K562 (cell line): ENCODE results near the gene CENPB. TPM values are rescaled to one million over a fixed set of nuclear protein-coding genes. Genes with fewer than 3 reads are reported as not detected.

Experiments used
- ATAC-seq: fragments of 200-7000 bp; cut with Tn5 transposase; 3 replicates; pipeline ENCODE4 v1.9.1; 2020; ENCODE audit warnings: moderate library complexity
- BruUV-seq: library from RNA; stranded (reverse); fragments of 400-500 nt; replicated peaks from 2 replicates; lab custom pipeline; 2021; lab: Mats Ljungman, UMichigan
- CTCF ChIA-PET: fragments of 300-600 bp; formaldehyde crosslinking; extraction: SDS; loops from one replicate; lab custom pipeline; 2021; ENCODE audit warnings: low intra/inter-chr PET ratio; lab: Yijun Ruan, JAX
- POLR2A ChIA-PET: fragments of 300-600, 350-650 bp; sonication (Branson Sonifier 250); formaldehyde crosslinking; extraction: SDS; loops from one replicate; lab custom pipeline; 2021; ENCODE audit warnings: antibody characterized with exemption, inconsistent platforms; lab: Yijun Ruan, JAX
- DNase-seq, 4 experiments: peaks; one replicate each; pipeline versions ENCODE4 v3.0.0 to v3.0.0-alpha.2; 2011 to 2018; ENCODE audit warnings: low spot score in 3 of 4, mixed read lengths in 3 of 4; ENCODE audit errors: extremely low read depth in 1 of 4
- FAIRE-seq: peaks from 2 replicates; lab custom pipeline; 2011; peaks lifted over from hg19 to GRCh38; lab: Jason Lieb, UNC
- H2AFZ ChIP-seq: 2 replicates; pipeline ENCODE4 v1.6.0; 2011; ENCODE audit warnings: low read depth, low read length, control low read depth, inconsistent platforms
- H3K27ac ChIP-seq: fragments of 200-600 bp; 3 replicates; pipeline ENCODE4 v1.8.0; 2011; ENCODE audit warnings: low read depth, mild to moderate bottlenecking, control low read depth, inconsistent platforms, low read length, moderate library complexity, mixed read lengths; ENCODE audit errors: extremely low read depth
- H3K27me3 ChIP-seq, 2 experiments: fragments of 300-600 bp in 1 of 2; 2 replicates in 1 of 2; 3 replicates in 1 of 2; pipeline versions ENCODE4 v1.6.0 to v1.8.0; 2011; ENCODE audit warnings: inconsistent platforms in 2 of 2, low read length in 2 of 2, mild to moderate bottlenecking in 1 of 2, mixed read lengths in 1 of 2, moderate library complexity in 1 of 2; ENCODE audit not compliant: control insufficient read depth in 2 of 2, insufficient read depth in 2 of 2
- H3K36me3 ChIP-seq: fragments of 300-600 bp; 3 replicates; pipeline ENCODE4 v1.8.0; 2011; ENCODE audit warnings: mild to moderate bottlenecking, low read length, inconsistent platforms; ENCODE audit not compliant: control insufficient read depth, insufficient read depth
- H3K4me1 ChIP-seq, 2 experiments: fragments of 200-600 bp in 1 of 2; replicated peaks in 1 of 2; 2 replicates in 1 of 2; 3 replicates in 1 of 2; pipeline versions ENCODE4 v1.5.1 to v1.8.0; 2011; ENCODE audit warnings: inconsistent platforms in 2 of 2, low read length in 2 of 2, mild to moderate bottlenecking in 1 of 2, mixed read lengths in 1 of 2, moderate library complexity in 1 of 2; ENCODE audit not compliant: control insufficient read depth in 2 of 2, insufficient read depth in 2 of 2
- H3K4me2 ChIP-seq: 2 replicates; pipeline ENCODE4 v1.6.1; 2011; ENCODE audit warnings: low read length, control low read depth, inconsistent platforms, mixed read lengths; ENCODE audit not compliant: insufficient read depth
- H3K4me3 ChIP-seq: fragments of 200-600 bp; sonication (generic), shearing (Covaris generic); 2 replicates; pipeline ENCODE4 v1.5.1; 2016; ENCODE audit warnings: control low read depth, inconsistent platforms
- H3K79me2 ChIP-seq: fragments of 200-600 bp; 3 replicates; pipeline ENCODE4 v1.8.0; 2011; ENCODE audit warnings: low read length, inconsistent platforms; ENCODE audit not compliant: control insufficient read depth, insufficient read depth
- H3K9ac ChIP-seq, 2 experiments: 2 replicates each; pipeline versions ENCODE4 v1.6.0 to v1.6.1; 2011; ENCODE audit warnings: low read depth in 2 of 2, low read length in 2 of 2, control low read depth in 1 of 2, inconsistent platforms in 1 of 2, mild to moderate bottlenecking in 1 of 2, mixed read lengths in 1 of 2; ENCODE audit not compliant: insufficient read depth in 1 of 2
- H3K9me1 ChIP-seq: one replicate; pipeline ENCODE4 v1.6.0; 2011; ENCODE audit warnings: inconsistent platforms, mild to moderate bottlenecking, low read length, moderate library complexity; ENCODE audit not compliant: control insufficient read depth, insufficient read depth
- H3K9me3 ChIP-seq: replicated peaks from 2 replicates; pipeline ENCODE4 v1.5.1; 2011; ENCODE audit warnings: low read depth, low read length, inconsistent platforms; ENCODE audit not compliant: control insufficient read depth, insufficient read depth
- H4K20me1 ChIP-seq: replicated peaks from 2 replicates; pipeline ENCODE4 v1.6.1; 2011; ENCODE audit warnings: low read length, inconsistent platforms, mixed read lengths; ENCODE audit not compliant: control insufficient read depth, insufficient read depth
- CBFA2T2 ChIP-seq: fragments of 450-650 bp; conservative IDR thresholded peaks from 2 replicates; pipeline ENCODE4 v1.6.1; 2017; ENCODE audit warnings: mild to moderate bottlenecking
- ETV1 ChIP-seq: fragments of 450-650 bp; conservative IDR thresholded peaks from 2 replicates; pipeline ENCODE4 v1.6.1; 2016; ENCODE audit warnings: missing genetic modification characterization, control low read depth, low read depth, missing compliant biosample characterization
- MECOM ChIP-seq: fragments of 250-450 bp; sonication (Bioruptor Pico); IDR thresholded peaks from 2 replicates; pipeline ENCODE4 v1.8.0; 2022; ENCODE audit warnings: inconsistent platforms
- MYBL2 ChIP-seq, 2 experiments: fragments of 450-650 bp in 1 of 2; sonication (generic) in 1 of 2; formaldehyde crosslinking in 1 of 2; IDR thresholded peaks; 2 replicates each; pipeline versions ENCODE4 v1.6.1 to v1.8.1; 2017 to 2022; ENCODE audit warnings: borderline replicate concordance in 1 of 2, inconsistent platforms in 1 of 2, low read depth in 1 of 2, mild to moderate bottlenecking in 1 of 2, missing genetic modification reagents in 1 of 2, moderate library complexity in 1 of 2
- PYGO2 ChIP-seq: fragments of 450-650 bp; IDR thresholded peaks from 2 replicates; pipeline ENCODE4 v1.6.1; 2016; ENCODE audit warnings: mild to moderate bottlenecking, missing genetic modification characterization, moderate library complexity, missing compliant biosample characterization
- SMARCA4 ChIP-seq: fragments of 450-650 bp; IDR thresholded peaks from 2 replicates; pipeline ENCODE4 v1.6.1; 2016
- ZNF140 ChIP-seq: fragments of 250-450 bp; sonication (Bioruptor Pico); IDR thresholded peaks from 2 replicates; pipeline ENCODE4 v1.8.0; 2021; ENCODE audit warnings: moderate library complexity, mild to moderate bottlenecking, inconsistent platforms
- ZNF311 ChIP-seq: fragments of 250-450 bp; sonication (Bioruptor Pico); IDR thresholded peaks from 2 replicates; pipeline ENCODE4 v1.4.0; 2020; ENCODE audit warnings: mild to moderate bottlenecking, moderate library complexity
- WGBS: fragments of 100-300 bp; shearing (Covaris generic); methylation state at CpG from one replicate; pipeline ENCODE4 v1.1.6; 2016; ENCODE audit warnings: low coverage, mixed read lengths; ENCODE audit not compliant: insufficient coverage; ENCODE audit errors: missing lambda C conversion rate; 5-methylcytosine and 5-hydroxymethylcytosine counted together
- in situ Hi-C: fragments of 300-500 bp; cut with MboI; formaldehyde crosslinking; loops from 4 replicates; pipeline ENCODE4 v1.15.0; 2018; ENCODE audit warnings: inconsistent platforms, mixed read lengths
- intact Hi-C: fragments of 100-400 bp; cut with micrococcal nuclease; formaldehyde crosslinking; loops from 2 replicates; pipeline ENCODE4 v1.14.2; 2022
- polyA plus RNA-seq, 8 experiments: library from polyadenylated mRNA; depleted of rRNA in 4 of 8; stranded (reverse) in 5 of 8; unstranded in 3 of 8; fragments of >200 nt; fragmentation: Nextera tagmentation in 2 of 8; fragmentation: Illumina TruSeq in 1 of 8; extraction: Ambion mirVana in 2 of 8; extraction: Trizol in 1 of 8; gene quantifications; 2 replicates each; pipeline versions ENCODE4 v1.2.1 to v1.2.3, GENCODE V29; 2011 to 2014; ENCODE audit warnings: inconsistent platforms in 1 of 8, missing spikeins in 1 of 8
- total RNA-seq, 7 experiments: library from RNA; depleted of rRNA in 6 of 7; stranded (reverse); fragments of >200 nt in 6 of 7; fragmentation: Illumina TruSeq in 2 of 7; extraction: Trizol in 2 of 7; gene quantifications; 2 replicates each; pipeline versions ENCODE4 v1.2.1 to v1.2.3, GENCODE V29; 2011 to 2021; ENCODE audit warnings: low replicate concordance in 1 of 7
- TF ChIP-seq, protein P1 (sequence below), 3 experiments: IDR thresholded peaks in 2 of 3; conservative IDR thresholded peaks in 1 of 3; 2 replicates each; pipeline ENCODE4 v1.5.1; 2011 to 2012; ENCODE audit warnings: low read length in 3 of 3, mild to moderate bottlenecking in 3 of 3, control low read depth in 2 of 3, improper control_type of control experiment in 1 of 3, inconsistent platforms in 1 of 3, low read depth in 1 of 3, mixed read lengths in 1 of 3, moderate library complexity in 1 of 3; ENCODE audit not compliant: insufficient read depth in 2 of 3
- TF ChIP-seq, protein P2 (sequence below): IDR thresholded peaks from 3 replicates; pipeline ENCODE4 v1.6.1; 2011; ENCODE audit warnings: borderline replicate concordance, mild to moderate bottlenecking, moderate library complexity; ENCODE audit not compliant: insufficient read length; ENCODE audit errors: extremely low read depth
- TF ChIP-seq, protein P3 (sequence below), 2 experiments: fragments of 450-650 bp in 1 of 2; IDR thresholded peaks; 2 replicates each; pipeline ENCODE4 v1.6.1; 2011 to 2017; ENCODE audit warnings: low read depth in 2 of 2, antibody characterized with exemption in 1 of 2, borderline replicate concordance in 1 of 2, low read length in 1 of 2, mild to moderate bottlenecking in 1 of 2, mixed read lengths in 1 of 2; ENCODE audit not compliant: control insufficient read depth in 1 of 2

The CENPB gene
- total and polyA plus RNA-seq, 9 of the 15 experiments (the other 6 are each of a cell fraction or from before 2014, with no cell fraction given): 0.17 to 70.8 (median 24.9) TPM

DNA sequence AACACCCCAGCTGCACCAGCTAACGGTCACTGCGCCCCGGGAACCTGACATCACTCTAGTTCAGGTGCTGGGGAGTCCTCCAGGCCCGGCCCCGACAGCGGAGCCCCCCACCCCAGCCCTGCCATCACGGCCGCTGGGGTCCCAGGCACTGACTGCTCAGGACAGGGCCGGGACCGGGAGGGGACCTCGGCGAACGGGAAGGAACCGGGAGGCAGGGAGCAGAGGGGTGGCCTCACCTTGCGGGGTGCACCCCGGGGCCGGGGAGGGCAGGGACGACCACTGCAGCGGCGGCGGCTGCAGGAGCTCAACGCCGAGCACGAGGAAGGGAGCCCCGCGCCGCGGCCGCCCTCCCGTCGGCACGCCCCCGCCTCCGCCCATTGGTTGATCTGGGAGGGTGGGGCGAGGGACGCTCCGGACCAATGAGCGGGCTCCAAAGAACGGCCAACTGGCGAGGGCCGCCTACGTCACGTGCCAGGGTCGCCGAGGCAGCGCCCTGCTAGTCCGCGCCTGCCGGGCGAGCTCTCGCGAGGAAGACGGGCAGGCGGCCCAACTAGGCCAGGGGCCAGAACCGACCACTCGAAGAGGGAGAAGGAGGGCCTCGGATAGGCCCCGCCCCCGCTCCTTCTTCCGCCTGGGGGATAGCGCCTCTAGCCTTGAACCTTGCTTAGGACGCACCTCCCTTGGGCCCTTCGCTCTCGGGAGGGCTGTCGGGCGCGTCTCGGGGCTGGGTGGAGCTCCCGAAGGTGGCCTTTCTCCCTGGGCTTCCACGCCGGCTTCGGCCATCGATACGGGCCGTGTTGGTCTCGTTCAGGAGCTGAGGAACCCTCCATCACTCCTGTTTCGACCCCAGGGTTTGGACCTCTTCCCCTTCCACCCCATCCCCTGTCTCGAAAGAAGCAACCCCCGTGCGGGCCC, 18.9 kb downstream of the CENPB start, which contains the start of gene ADISSP:
Gene ADISSP (minus strand): TSS at position 327 of the 915 bp plus-strand sequence. CDS start 7,653 bp downstream, outside the sequence.
- WGBS: 2% methylated on average over 17 of the region's 80 CpGs
- Histone ChIP-seq H3K27me3 (no peaks in the 10 kb centered on the region), H3K4me2 (peak within 1 kb of the TSS; percentile 81), H3K79me2 (peaks cover 27% of the 10 kb centered on the region), H3K9me1 (no peaks in the 10 kb centered on the region), H3K36me3 (peaks cover 11% of the 10 kb centered on the region; the same call in 2 of the 3 replicates), H3K9ac (peak within 1 kb of the TSS; percentile 60 to 88), H4K20me1 (no peaks in the 10 kb centered on the region), H2AFZ (peak within 1 kb of the TSS; percentile 89), H3K9me3 (no peaks in the 10 kb centered on the region), H3K4me3 (peak within 1 kb of the TSS; percentile 60), H3K27ac (peak within 1 kb of the TSS; percentile 76), H3K4me1 (peaks cover 9 to 42% of the 10 kb centered on the region in 2 experiments; a peak in 3 of 5 replicates)
- ATAC-seq (peak; percentile 97), DNase-seq (peak; percentile 96 to 98 (median 98)), FAIRE-seq (peak; percentile 96)
- in situ Hi-C loops: no loop called here
- intact Hi-C loops: no loop called here
- no TSS peak for BruUV-seq
- POLR2A ChIA-PET: interaction anchor here (0.7 to 1.1 kb wide), 7 partner anchors 8 to 51 kb away, joined by 3 to 5 read pairs (median 3); partner anchors contain the start of gene SPEF1
- CTCF ChIA-PET: interaction anchor here (1.1 kb wide), 1 partner anchor 52 kb away, joined by 3 read pairs; no protein-coding TSS in a partner anchor
- TF ChIP-seq, protein P1, sequence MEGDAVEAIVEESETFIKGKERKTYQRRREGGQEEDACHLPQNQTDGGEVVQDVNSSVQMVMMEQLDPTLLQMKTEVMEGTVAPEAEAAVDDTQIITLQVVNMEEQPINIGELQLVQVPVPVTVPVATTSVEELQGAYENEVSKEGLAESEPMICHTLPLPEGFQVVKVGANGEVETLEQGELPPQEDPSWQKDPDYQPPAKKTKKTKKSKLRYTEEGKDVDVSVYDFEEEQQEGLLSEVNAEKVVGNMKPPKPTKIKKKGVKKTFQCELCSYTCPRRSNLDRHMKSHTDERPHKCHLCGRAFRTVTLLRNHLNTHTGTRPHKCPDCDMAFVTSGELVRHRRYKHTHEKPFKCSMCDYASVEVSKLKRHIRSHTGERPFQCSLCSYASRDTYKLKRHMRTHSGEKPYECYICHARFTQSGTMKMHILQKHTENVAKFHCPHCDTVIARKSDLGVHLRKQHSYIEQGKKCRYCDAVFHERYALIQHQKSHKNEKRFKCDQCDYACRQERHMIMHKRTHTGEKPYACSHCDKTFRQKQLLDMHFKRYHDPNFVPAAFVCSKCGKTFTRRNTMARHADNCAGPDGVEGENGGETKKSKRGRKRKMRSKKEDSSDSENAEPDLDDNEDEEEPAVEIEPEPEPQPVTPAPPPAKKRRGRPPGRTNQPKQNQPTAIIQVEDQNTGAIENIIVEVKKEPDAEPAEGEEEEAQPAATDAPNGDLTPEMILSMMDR (IDR thresholded peaks at IDR 0.05 in 2 of 3, conservative IDR thresholded peaks at IDR 0.05 in 1 of 3; ENCODE audit: insufficient read depth in 2 of 3, low read depth in 1 of 3, low read length in 3 of 3): peak; percentile 5 to 20 (median 17); a peak in 2 of 6 replicates
- TF ChIP-seq, protein P2, sequence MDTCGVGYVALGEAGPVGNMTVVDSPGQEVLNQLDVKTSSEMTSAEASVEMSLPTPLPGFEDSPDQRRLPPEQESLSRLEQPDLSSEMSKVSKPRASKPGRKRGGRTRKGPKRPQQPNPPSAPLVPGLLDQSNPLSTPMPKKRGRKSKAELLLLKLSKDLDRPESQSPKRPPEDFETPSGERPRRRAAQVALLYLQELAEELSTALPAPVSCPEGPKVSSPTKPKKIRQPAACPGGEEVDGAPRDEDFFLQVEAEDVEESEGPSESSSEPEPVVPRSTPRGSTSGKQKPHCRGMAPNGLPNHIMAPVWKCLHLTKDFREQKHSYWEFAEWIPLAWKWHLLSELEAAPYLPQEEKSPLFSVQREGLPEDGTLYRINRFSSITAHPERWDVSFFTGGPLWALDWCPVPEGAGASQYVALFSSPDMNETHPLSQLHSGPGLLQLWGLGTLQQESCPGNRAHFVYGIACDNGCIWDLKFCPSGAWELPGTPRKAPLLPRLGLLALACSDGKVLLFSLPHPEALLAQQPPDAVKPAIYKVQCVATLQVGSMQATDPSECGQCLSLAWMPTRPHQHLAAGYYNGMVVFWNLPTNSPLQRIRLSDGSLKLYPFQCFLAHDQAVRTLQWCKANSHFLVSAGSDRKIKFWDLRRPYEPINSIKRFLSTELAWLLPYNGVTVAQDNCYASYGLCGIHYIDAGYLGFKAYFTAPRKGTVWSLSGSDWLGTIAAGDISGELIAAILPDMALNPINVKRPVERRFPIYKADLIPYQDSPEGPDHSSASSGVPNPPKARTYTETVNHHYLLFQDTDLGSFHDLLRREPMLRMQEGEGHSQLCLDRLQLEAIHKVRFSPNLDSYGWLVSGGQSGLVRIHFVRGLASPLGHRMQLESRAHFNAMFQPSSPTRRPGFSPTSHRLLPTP: no peak
- TF ChIP-seq ZNF311 (CRISPR knock-in tag) (no peak), ZNF140 (no peak), MYBL2 (IDR thresholded peaks at IDR 0.05; ENCODE audit: low read depth) (no peak), MYBL2 (CRISPR knock-in tag; IDR thresholded peaks at IDR 0.05; ENCODE audit: borderline replicate concordance) (no peak), SMARCA4 (no peak), MECOM (CRISPR knock-in tag) (no peak), CBFA2T2 (peak; percentile 63), PYGO2 (no peak), ETV1 (tag) (no peak)
- TF ChIP-seq, protein P3, sequence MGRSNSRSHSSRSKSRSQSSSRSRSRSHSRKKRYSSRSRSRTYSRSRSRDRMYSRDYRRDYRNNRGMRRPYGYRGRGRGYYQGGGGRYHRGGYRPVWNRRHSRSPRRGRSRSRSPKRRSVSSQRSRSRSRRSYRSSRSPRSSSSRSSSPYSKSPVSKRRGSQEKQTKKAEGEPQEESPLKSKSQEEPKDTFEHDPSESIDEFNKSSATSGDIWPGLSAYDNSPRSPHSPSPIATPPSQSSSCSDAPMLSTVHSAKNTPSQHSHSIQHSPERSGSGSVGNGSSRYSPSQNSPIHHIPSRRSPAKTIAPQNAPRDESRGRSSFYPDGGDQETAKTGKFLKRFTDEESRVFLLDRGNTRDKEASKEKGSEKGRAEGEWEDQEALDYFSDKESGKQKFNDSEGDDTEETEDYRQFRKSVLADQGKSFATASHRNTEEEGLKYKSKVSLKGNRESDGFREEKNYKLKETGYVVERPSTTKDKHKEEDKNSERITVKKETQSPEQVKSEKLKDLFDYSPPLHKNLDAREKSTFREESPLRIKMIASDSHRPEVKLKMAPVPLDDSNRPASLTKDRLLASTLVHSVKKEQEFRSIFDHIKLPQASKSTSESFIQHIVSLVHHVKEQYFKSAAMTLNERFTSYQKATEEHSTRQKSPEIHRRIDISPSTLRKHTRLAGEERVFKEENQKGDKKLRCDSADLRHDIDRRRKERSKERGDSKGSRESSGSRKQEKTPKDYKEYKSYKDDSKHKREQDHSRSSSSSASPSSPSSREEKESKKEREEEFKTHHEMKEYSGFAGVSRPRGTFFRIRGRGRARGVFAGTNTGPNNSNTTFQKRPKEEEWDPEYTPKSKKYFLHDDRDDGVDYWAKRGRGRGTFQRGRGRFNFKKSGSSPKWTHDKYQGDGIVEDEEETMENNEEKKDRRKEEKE (IDR thresholded peaks at IDR 0.05; ENCODE audit: borderline replicate concordance in 1 of 2, control insufficient read depth in 1 of 2, low read depth in 2 of 2, low read length in 1 of 2): no peak
